GM19351 (cell line): ENCODE measurements around the gene SPNS3.

ENCODE experiments used
- ATAC-seq: cut with Tn5 transposase; IDR thresholded peaks from one replicate; pipeline ENCODE4 v1.9.1; 2021; ENCODE audit warnings: mild to moderate bottlenecking, moderate library complexity; ENCODE audit not compliant: unreplicated experiment

SPNS3 gene

DNA sequence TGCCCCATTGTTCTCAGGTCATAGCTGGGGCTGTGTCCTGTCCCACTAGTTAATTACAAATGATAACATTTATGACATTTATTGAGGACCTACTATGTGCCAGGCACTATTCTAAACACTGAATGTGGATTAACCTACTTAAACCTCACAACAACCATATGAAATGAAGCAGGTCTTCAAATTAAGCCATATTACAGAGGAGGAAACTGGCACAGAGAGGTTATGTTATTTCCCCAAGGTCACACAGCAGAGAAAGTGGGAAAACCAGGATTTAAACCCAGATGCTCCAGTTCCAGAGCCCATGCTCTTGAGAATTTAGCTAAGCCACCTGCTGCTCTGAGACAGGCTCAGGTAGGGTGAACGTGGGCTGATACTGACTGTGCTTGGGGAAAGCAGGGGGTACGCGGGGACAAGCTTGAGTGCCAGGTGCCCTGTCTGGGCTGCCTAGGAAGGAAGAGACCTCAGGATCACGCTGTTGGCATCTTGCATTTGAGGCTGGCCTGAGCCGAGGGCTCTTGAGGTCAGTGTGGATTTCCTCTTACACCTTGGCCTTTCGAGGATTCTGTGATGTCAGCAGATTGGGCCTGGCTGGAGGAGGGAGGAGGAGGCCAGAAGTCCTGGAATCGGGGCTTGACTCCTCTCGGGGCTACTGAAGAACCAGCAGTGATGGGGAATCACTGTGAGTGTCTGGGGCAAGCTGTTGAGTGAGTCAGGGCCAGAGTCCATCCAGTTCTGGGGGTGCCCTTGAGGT lies 73.8 kb downstream of the SPNS3 start:
- ATAC-seq, result no peak

DNA sequence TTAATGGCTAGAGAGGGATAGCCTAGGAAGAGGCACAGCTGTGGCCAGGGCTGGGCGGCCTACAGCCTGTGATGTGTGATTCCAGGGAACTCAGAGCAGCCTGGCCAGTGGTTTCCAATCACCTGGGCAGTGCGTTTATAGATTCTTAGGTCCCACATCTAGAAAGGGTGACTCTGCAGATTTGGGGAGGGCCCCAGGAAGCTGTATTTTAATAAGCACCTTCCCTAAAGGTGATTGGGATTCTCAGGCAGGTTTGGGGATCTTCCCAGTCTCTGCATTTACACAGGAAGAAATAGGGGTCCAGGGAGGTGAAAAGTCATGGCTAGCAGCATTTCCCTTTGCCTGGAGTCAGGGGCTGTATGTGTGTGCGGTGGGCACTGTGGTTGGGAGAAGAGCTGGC lies 74.5 kb downstream of the SPNS3 start:
- no peak for ATAC-seq

DNA sequence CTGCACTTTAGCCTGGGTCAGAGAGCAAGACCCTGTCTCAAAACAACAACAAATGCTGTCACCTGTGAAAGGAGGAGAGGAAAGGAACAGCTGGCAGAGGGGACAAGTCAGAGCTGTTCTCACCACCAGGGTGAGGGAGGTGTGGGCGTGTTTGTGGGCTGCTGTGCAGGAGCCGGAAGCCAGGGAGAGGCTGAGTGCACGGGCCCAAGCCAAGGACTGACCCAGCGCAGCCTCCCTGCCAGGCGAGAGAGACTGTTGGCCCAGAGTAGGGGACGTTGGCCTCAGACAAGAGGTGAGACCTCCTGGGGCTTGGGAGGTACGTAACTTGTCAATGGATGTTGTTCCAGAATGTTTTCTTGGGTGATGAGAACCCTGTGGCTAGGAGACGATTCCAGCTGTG lies 75.7 kb downstream of the SPNS3 start:
- no peak for ATAC-seq

DNA sequence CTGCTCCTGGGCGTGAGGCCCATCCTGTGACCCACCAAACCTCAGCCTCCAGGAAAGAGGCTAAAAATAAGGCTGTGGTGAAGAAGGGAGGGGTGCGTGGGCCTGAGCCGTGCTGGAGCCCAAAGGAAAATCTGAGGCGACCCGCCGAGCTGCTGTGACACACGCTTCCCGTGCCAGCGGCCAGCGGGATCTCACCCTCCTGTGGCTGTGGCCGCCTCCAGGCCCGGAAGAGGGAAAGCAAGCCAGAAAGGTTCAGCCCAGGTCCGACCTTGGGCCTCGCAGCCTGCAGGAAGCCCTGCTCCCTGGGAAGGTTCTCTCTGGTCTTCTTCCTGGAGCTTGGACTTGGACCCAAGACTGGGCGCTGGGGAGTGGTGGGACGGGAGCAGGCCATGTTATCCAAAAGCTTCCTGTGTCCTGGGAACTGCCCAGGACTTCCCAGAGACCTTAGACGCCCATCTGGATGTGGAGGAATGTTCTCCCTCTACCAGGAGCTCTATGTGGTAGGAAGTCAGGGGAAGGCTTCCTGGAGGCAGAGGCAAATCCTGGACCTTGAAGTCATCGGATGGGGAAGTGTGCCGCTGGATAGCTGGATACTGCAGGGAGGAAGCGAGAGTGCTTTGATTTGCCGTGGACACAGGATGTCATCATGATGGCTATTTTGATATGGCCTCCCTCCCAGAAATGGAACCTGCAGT lies 76.3 kb downstream of the SPNS3 start:
- no peak for ATAC-seq

DNA sequence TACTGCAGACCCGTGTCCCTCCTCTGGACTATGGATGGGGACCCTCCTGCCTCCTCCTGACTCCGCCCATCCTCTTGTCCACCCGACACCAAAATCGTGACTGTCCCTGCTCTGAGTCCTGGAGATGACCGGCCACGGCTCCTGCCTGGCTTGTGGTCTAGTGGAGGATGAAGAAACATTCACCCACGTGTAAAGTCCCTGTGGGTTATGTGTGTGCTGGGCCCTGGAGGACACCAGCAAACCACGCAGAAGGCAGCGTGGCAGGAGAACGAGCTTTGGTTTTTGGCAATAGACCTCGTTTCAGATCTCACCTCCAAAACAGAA lies 76.8 kb downstream of the SPNS3 start:
- no peak for ATAC-seq

DNA sequence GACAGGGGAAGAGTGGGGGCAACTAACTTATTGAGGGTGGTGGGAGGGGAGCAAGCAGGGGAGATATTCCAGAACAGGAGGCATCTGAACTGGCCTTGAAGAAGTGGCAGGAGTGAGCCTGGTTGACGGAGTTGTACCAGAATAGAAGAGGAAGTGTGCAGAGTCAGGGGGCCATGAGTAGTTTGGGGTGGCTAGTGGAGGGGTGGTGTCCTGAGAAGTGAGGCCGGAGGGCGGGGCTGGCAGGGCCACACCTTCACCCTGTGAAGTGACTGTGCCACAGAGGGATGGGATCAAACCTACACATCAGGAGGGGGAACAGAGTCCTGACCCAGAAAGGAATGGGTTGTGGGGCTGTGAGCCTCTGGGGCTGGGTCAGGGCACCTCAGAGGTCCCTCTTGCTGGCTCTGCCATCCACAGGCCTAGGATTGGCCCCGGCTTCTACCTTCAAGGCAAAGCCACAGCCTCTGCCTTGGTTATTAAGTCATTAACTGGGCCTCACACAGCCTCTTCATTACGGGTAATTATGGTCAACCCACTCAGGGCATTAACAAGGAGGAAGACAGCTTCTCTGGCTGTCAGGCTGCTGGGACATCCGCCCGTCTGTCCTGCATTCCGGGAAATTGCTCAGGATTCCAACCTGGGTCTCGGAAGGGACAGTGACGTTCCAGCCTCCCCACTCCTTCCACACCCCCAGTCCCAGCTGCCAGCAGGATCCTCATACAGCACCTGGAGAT lies 77.6 kb downstream of the SPNS3 start:
- ATAC-seq, result no peak

DNA sequence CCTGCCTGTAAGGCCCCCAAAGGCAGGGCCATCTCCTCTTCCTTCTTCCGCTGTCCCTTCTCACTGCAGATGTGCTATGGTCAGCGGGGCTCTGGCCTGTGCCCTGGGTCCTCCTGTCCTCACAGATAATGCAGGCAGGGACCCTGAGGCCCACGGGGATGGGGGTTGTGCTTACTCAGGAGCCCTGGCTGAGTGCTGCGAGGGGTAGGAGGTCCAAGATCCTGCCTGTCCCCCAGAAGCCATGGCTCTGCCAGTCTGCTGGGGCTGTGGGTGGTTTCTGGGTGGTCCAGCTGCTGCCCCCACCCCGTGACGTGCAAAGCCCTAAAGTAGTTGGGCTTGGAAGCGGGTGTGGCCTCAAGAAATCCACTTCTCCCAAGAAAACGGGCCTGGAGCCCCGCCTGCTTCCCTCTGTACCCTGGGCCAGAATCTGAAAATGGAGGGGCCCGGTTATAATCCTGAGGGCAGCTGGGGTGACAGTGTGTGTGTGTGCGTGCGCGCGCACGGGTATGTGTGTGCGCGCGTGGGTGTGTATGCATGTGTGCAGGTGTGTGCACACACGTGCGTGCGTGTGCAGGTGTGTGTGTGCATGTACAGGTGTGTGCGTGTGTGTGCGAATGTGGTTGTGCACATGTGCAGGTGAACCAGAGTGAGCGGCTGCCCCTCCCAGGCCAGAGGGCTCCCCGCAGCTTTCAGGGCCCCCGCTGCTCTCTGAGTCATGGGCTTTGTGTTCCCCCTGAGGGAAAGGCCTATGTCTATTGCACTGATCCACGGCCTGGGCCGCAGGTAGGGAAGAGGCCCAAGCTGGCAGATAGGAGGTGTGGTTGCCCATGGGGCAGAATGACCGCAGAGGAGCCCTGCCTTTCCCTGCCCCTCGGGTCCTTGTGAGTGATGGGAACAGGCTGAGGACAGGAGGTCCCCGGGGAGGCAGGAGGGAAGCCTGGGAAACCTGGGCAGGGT lies 78.7 kb downstream of the SPNS3 start:
- no peak for ATAC-seq

DNA sequence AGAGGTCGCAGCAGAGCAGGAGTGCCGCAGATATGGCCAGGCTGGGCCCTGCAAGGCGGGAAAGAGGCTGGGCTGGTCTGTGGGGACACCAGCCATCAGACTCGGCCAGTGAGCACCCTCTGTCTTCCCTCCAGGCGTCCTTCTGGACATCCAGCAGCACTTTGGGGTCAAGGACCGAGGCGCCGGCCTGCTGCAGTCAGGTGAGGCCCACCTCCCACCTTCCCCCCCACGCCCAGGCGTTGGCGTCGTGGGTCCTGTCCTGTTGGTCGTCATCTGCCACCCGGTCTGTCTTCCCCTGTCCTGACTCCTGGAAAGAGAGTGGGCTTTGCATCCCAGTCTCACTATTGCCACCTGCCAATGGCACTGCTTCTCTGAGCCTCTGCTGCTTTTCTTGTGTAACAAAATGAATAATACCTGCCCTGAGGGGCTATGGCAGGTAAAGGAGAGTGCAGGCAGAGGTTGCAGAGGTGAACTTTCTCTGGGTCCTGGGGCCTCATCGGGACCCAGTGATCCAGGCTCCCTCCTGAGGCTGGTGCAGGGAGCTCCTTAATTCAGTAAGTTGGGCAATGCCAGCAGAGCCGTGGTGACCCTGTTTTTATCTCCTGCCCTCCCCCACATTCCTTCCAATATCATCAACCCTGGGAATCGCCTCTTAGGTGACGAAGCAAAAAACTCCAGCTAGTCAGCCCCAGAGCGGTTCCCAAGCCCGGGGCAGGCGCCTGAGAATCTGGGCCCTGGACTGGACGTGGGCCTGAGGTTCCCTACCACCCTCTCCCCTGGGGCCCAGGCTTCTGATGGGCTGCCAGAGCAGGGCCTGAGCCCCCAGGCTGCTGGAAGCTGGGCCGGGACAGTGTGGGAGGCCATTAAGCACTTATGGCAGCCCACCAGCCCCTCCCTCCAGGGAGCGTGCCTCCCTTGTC lies 79.6 kb downstream of the SPNS3 start:
- no peak for ATAC-seq

DNA sequence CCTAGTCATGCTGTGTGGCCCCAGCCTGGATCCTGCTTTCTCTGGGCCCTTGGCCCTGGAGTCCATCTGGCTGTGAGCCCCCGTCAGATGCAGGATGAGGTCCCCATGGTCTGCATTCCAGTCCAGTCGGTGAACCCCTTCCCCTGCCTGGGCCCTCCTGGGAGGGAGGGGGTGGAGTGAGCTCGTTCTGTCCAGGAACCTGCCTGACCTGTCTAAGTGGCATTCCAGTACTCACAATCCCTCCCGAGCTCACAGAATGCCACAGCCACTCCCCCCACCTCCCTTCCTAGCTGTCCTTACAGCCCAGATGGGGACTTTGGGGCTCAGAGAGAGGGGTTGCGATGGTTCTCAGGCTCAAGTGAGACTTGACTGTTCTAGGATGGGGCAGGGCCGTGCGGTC lies 80.5 kb downstream of the SPNS3 start:
- no peak for ATAC-seq

DNA sequence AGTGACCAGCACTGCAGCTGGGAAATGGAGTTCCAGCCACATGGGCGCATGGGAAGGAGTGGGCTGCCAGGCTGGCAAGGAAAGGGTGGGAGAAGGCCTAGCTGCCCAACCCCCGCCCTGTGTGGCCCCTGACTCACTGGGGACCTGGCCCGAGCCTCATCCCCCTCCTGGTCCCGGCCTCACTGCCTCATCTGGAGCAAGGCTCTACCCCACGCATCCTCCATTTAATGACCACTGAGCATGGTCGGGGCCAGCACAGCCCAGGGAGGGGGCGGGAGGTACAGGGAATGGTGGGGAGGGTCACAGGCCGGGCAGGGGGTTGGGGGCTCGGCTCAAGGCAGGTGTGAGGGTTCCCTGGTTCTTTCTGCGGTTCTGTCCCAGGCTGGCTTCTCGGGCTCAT lies 81.0 kb downstream of the SPNS3 start:
- ATAC-seq, result no peak

DNA sequence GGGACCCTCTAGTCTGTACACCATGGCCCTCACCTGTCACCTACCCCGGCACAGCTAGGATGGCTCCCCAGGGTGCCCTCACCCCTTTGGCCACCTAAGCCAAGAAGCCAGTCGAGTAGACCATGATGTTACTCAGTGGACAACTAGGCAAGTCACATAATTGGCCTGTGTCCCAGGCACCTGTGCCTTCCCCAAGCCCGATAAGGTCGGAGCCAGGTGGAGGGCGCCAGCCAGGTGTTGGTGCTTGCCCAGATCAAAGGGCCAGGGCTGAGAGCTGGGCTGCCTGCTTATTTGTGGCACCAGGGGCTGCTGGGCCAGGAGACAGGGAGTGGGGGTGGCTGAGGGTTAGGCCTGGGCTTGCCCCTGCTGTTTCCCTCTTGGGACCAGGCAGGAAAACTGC lies 81.8 kb downstream of the SPNS3 start:
- ATAC-seq, result no peak

DNA sequence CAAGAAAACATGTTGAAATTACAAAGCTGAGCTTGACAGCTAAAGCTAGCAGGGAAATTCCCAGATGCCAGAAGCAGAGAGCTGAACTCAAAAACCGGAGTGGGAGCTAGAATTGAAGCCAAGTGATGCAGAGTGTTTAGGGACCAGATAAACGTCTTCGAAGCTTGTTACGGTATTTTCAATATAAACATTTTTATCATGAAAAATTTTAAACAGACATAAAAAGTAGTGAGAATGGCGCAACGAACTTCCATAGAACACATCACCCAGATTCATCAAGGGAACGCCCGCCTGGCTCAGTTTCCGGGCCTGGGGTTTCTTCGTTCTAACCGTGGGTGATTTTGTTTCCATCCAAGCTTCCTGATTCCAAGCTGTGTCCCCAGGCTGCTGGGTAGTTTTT lies 83.0 kb downstream of the SPNS3 start:
- ATAC-seq, result no peak

DNA sequence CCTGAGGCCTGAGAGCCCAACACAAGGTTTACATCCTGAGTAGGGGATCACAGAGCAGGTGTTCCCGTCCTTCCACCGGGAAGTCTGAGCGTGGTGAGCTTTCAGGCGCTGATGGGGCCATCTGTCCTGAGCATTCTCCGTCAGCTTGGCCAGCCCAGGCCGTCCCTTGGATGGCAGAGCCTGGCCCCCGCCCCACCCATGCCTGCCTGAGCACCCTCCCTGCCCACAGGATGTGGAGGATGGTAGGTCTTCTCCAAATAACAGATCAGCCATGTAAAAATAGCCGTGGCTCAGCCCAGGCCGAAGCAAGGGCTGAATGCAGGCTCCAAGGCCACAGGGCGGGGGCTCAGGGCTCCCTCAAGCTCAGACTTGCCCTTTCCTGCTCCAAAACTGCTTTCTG lies 85.2 kb downstream of the SPNS3 start:
- ATAC-seq, result no peak

DNA sequence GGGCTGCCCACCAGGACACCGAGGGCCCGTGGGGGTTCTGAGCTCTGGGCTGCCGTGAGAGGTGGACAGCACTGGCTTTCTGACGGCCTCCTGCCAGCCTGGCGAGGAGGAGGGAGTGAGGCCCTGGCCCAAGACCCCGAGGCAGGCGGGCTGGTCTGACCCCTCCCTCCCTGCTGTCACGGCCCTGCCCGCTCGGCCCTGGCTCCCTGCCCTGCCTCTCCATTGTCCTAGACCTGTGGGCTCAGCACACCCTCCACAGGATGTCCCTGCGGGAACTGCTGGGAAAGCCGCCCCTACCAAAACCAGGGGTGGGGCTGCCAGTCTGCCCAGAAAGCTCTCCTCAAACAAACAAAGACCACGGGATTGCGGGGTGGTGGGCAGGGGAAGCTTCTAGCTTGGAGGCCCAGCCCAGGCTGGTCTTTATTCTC lies 85.6 kb downstream of the SPNS3 start:
- no peak for ATAC-seq

DNA sequence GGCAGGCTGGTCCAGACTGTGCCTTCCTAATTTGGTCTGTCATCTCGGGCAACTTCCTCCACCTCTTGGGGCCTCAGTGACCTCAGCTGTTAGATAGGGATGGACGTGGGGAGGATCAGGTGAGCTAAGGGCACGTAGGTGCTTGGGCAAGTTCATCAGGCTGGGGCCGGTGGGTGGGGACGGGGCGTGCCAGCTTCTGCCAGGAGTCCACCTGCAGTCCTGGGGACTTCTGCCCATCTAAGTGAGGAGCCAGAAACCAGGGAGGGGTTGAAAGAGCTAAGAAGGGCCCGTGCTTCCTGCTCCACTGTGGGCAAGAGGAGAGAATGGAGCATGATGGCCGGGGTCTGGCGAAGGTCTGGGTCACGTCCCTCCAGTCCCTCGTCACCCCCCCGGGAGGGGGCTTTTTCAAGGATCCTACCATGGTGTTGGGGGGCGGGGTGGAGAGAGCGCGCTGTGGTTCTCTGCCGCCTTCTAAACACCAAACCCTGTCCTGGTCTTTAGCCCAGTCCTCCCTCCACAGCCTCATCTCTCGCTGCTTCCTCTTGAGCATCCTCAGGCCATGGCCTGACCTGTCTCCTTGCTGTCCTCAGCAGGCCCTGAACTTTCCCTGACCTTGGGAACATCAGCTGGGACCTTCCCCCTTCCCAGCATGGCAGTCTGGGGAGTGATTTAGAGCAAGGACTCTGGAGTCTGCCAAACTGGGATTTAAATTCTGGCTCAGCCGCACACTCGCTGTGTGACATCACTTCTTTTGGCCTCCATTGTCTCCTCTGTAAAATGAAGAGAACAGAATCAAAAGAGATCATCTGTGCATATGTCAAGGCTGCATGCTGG lies 86.5 kb downstream of the SPNS3 start:
- no peak for ATAC-seq

DNA sequence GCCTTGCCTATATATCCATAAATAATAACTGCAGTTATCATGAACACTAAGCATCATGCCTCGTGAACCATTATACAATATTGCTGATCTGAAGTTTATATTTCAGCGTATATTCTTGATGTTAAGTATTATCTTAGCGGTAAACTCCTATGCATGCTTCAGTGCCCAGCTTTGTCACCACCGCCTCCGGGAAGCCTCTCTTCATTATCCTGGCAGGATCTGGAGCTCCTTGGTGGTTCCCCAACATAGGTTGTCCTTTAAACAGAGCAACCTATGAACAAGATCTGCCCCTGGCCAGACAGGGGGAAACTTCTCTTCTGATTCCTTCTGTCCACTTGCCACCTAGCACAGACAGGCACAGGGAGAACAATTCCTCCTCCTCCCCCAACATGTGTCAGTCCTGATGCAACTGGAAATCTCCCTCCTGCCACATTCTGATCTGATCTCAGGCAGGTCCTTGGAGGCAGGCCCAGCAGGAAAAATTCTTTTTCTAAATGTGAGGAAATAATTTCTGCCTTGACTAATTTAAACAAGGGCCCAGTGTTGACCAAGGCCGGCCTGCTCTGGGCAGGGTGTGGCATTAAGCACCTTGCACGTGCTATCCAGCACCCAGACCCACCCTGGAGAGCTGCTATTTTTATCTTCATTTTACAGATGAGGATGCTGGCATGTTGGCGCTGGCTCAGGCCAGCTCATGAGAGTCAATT lies 87.3 kb downstream of the SPNS3 start:
- no peak for ATAC-seq

DNA sequence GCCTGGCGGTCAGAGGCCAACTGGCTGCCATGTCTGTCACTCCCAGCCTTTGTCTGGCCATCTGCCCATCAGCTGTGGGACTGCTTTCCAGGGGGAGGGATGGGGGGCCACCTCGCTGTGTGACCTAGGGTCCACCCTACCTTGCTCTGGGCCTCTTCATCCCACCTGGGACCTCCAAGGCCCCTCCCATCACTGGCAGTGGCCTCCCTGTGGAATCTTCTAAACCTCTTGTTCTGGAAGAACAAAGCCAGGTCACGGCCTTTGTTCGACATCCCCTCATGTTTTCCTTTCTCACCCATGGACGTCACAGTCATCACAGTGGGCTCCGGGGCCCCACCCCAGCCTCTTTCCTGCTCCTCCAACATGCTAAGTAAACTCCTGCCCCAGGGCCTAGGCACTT lies 88.9 kb downstream of the SPNS3 start:
- ATAC-seq, result no peak

DNA sequence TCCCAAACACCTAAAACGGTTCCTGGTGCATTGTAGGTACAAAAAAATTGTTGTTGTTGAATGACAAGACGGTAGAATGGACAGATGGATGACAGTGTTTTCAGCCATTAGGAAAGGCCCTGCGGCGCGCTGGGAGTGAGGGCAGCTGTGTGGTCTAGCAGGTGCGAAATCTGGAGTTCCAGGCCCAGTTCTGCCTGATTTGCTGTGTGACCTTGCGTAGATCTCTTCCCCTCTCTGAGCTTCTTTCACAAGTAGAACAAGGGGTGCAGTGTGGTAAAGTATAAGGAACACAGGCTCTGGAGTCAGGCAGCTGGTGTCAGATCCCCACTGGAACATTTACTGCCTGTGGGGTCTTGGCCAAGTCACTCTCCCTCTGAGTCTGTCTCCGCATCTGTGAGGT lies 90.2 kb downstream of the SPNS3 start:
- ATAC-seq, result no peak
